ENCODE results near the gene METTL23.

METTL23 gene, protein sequence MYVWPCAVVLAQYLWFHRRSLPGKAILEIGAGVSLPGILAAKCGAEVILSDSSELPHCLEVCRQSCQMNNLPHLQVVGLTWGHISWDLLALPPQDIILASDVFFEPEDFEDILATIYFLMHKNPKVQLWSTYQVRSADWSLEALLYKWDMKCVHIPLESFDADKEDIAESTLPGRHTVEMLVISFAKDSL

DNA sequence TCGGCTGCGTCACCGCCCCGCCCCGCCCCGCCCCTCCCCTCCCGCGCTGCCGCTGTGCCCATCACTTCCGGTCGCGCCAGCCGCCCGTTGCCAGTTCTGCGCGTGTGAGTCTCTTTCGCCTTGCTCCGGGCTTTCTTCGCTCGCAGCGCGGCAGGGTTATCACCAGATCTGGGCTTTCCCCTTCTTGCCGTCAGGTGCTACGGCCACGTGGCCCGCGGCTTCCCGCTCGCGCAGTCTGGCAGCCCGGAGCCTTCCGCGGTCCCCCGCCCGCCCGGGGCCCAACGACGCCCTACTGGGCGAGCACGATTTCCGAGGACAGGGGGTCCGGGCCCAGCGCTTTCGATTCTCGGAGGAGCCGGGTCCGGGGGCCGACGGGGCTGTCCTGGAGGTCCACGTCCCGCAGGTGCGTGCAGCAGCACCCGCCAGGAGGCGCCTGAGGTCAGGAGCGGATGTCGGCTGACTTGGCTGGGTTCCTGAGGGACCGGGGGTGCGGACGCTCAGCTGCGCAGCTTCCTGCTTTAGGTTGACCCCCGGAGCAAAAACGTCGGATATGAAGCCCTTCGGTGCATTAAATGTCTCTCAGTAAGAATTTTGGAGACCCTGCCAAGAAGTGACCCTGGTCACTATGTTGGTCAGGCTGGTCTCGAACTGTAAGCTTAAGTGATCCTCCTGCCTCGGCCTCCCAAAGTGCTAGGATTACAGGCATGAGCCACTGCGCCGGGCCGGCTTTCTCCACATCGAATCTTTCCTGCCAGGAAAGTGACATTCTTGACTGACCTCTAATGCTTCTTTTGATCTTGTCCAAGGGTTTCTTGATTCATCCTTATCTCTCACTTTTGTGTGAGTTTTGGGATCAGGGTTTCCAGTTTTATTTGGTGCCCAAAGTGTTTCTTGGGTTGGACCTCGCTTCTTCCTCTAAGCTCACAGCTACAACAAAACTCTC lies at the start of gene METTL23:
Gene METTL23, plus strand, starts transcription at position 64 of the 943 bp plus-strand sequence. CDS start 2,872 bp downstream, outside the sequence.
- no peak for DNase-seq (ENCODE audit: low read depth in 2 of 2)

DNA sequence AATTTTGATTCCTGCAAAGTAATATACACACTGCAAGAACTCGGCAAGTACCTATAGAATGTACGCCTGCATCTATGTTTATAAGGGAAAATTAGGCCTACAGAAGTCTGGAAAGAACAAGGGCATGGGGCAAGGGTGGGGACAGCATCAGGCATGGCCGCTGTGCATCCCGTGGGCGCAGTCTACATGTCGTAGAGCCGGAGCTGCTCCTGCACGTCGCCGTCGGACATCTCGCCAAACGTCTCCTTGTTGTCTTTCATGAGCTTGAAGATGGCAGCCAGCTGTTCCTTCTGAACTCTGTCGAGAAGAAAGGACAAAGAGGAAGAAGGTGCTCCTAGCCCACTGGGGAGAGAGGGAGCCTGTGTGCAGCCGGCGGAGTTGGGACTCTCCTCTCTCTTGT lies 49.2 kb upstream of the METTL23 start:
- no peak for DNase-seq (ENCODE audit: low read depth in 2 of 2)

- no peak for DNase-seq (ENCODE audit: low read depth in 2 of 2)
Measured at GRCh38 chr17:76678330-76678729, 48.3 kb upstream of the METTL23 start.

DNA sequence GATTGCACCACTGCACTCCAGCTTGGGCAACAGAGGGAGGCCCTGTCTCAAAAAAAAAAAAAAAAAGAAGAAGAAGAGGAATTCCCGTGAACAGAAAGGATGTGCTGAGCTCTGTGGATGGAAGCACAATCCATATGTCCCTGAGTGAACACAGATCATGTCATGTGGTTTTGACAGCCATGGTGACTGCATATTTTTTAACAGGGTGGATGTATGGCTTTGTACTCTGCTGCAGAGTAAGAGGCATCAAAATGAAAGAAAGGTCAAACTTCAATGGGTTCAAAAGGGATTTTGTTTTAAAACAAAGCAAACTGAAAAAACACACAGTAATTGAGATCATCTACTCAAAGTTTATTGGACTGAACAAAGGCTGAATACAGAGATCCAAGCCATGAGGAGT lies 47.4 kb upstream of the METTL23 start:
- no peak for DNase-seq (ENCODE audit: low read depth in 2 of 2)

DNA sequence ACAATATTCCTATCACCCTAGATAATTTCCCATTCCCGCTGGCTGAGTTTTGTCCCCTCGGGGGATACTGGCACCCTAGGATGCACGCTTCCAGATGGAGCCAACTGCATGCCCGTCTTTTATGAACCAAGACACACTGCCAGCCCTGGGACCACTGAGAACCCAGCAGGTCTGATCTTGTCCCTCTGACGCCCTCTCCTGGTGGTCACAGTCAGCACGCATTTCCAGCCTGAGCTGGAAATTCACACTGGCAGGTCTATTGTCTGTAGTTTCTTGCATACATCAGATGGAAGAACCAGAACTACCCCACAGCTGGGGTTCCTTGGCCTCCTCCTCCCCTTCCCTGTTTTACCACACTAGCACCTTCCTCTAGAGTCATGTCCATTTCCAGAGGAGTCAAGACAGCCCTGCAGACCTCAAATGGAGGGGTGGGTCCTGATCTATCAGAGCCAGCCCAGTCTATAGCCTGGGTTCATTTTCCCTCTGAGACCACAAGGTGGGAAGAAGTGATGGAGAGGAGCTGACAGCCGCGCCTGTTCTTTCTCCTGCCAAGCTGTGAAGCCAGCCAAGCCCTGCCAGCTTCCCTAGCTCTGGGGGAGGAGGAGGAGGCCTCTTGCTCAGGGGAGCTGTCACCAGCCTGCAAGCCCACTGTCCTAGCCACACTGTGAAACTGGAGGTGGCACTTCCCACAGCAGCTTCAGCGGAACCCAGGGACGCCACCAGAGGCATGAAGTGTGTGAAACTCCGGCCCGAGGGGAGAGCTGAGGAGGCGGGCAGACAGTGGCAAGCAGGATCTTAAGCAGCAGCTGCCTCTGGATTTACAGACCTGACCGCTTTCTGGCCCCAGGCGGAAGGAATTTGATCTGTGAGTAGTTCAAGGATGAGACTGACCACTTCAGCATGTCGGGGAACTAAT lies 45.2 kb upstream of the METTL23 start:
- DNase-seq (ENCODE audit: low read depth in 2 of 2): peak; percentile 22 to 34

GRCh38 chr17:76682296-76682695 lies 44.3 kb upstream of the METTL23 start:
- DNase-seq (ENCODE audit: low read depth in 2 of 2): no peak

DNA sequence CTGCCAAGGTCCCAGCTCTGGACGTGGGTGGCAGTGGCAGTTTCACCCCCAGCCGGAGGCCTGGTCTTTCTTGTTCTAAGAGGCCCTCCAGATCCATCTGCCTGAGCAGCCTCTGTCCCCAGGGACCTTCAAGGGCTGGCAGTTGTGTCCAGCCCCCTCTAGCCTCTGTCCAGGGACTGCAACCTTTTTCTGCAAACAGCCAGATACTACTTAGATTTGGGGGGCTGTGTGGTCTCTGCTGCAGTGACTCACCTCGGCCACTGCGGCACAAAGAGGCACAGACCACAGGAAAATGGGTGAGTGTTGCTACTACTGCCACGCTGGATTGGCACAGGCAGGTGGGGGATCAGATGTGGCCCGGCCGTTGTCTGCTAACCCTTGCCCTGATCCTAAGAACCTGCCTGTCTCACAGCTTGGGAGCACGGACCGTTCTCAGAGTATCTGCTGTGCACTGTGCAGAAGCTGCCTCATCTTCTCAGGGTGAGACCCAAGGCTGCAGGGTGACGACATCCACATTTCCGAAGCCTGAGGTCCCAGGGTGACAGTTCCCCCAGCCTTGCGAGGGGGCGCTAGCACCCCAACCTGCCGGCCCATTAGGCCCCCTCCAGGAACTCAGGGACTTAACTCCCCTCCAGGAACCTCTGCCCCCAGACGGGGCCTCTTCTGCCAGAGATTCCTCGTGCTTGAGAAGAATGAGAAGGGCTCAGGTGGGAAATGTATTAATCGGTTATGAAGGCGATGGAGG lies 43.5 kb upstream of the METTL23 start:
- no peak for DNase-seq (ENCODE audit: low read depth in 2 of 2)

- DNase-seq (ENCODE audit: low read depth in 2 of 2): no peak
Measured at GRCh38 chr17:76683921-76684745, 42.5 kb upstream of the METTL23 start.

GRCh38 chr17:76684756-76685155 lies 41.9 kb upstream of the METTL23 start:
- no peak for DNase-seq (ENCODE audit: low read depth in 2 of 2)

DNA sequence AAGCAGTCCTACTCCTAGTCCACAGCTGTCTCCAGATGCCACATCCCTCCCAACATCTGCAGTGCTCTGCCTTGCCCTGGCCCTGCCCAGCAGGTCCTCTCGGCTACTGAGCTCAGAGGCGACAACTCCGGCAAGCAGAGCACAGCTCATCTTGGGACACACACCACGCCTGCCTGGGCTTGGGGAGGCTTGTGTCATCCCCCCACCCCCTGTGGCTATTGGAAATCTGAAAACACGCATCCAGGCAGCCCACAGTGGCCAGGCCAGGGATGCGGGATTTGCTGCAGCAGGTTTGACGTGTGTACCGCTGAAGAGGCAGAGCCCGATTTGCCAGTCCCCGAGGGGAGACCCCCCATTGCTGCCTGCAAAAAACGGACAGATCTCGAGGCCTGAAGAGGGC lies 41.3 kb upstream of the METTL23 start:
- DNase-seq (ENCODE audit: low read depth in 2 of 2): no peak

DNA sequence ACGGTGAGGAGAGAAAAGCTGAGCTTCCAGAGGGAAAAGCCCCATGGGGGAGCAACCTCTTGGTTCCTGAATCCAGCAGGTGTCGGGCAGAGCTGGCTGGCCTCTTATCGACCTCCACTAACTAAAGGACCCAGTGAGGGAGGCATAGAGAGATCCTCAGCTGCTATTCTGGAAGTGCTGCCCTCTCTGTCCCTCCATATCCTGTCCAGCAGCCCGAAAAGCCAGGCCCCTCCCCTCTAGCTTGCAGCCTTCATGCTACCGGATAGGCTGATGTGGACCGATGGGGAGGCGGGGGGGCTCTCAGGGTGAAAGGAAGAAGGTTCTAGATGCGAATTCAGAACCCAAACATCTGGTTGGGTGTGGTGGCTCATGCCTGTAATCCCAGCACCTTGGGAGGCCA lies 40.8 kb upstream of the METTL23 start:
- no peak for DNase-seq (ENCODE audit: low read depth in 2 of 2)

DNA sequence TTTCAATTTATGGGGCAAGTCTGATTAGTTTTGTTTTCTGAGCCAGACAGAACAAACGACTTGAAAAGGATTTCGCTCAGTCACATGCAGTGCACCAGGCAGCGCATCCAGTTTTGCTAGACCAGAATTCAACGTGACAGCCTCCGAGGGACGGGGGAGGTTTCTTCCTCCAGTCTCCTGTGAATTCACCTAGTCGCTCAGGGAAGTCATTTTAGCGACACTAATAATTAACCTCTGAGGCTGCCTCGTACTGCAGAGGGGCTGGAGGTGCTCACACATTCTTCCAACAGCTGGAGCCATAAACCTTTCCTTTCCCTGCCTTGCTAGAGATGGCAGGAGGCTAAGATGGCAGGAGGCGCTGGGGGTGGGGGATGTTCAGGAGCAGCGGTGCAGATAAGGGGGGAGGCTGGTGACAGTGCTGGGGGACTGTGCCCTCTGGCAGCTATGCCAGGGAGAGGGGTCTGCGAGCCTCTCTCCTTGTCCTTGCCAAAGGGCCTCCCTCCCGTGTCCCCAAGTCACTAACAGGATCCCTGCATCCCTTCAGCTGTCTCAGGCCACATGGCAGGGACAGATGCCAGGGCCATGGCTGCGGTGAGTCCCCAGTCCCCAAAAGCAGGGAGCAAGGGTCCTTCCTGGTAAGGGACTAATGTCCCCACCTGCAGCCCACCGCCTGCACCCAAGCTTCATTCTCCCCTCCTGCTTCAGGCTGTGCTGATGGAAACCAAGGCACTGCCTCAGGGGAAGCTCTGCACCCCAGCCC lies 39.9 kb upstream of the METTL23 start:
- no peak for DNase-seq (ENCODE audit: low read depth in 2 of 2)

GRCh38 chr17:76687298-76688164 lies 39.1 kb upstream of the METTL23 start:
- no peak for DNase-seq (ENCODE audit: low read depth in 2 of 2)

DNA sequence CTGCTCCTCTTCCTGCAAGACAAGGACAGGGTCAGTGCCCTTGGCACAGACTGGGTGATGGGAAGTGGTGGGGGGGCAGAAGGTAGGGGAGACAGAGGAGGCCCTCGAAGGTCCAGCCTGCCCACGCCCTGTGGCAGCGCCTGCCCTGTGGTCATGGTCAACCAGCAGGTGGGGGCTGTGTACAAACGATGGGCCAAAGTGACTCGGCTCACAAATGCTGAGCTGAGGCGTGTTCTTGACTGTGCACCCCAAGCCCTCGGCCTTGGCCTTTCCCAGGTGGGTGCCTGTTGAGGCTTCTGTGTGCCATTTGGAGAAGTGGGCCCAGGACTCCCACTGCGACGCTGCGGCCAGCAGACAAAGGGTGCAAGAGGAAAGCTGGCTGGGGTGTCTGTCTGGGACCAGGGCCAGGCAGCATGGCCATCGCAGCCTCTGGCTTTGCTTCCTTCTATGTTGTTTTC lies 38.4 kb upstream of the METTL23 start:
- no peak for DNase-seq (ENCODE audit: low read depth in 2 of 2)

- no peak for DNase-seq (ENCODE audit: low read depth in 2 of 2)
Measured at GRCh38 chr17:76689859-76690258, 36.8 kb upstream of the METTL23 start.

DNA sequence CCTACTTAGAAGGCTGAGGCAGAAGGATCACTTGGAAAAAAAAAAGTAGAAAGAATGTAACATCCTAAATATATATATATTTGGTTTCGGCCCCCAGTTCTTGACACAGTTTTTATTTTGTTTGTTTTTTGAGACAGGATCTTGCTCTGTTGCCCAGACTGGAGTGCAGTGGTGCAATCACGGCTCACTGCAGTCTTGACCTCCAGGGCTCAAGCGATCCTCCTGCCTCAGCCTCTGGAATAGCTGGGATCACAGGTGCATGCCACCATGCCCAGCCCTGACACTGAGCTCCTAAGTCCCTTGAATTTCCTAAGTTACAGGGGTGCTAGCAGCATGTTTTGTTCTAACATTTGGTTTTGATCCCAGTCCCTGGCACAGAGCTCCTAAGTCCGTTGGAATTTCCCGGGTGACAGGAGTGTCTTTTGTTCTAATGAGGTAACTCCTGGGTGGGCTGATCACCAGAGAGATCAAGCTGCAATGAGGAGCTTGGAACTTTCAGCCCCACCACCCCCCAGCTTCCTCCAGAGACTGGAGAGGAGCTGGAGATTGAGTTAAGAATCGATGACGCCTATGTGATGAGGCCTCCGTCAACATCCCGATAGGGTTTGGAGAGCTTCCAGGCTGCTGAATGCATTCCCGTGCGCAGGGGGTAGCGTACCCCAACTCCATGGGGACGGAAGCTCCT lies 35.9 kb upstream of the METTL23 start:
- no peak for DNase-seq (ENCODE audit: low read depth in 2 of 2)

- no peak for DNase-seq (ENCODE audit: low read depth in 2 of 2)
Measured at GRCh38 chr17:76691379-76692191, 35.1 kb upstream of the METTL23 start.
